ENCODE measurements around the gene STT3B.

- TF ChIP-seq KLF8 (tag by site-specific recombination; IDR thresholded peaks at IDR 0.05): no peak
- no peak for TF ChIP-seq CTCF (tag by site-specific recombination; IDR thresholded peaks at IDR 0.05)
- TF ChIP-seq ZNF148 (tag by site-specific recombination; IDR thresholded peaks at IDR 0.05; ENCODE audit: borderline replicate concordance): no peak
- no peak for TF ChIP-seq TSHZ1 (tag by site-specific recombination; IDR thresholded peaks at IDR 0.05; ENCODE audit: borderline replicate concordance)
- no peak for TF ChIP-seq INSM2 (tag by site-specific recombination; IDR thresholded peaks at IDR 0.05)
- no peak for TF ChIP-seq REST (tag by site-specific recombination; IDR thresholded peaks at IDR 0.05)
- no peak for TF ChIP-seq ZNF140 (tag by site-specific recombination; IDR thresholded peaks at IDR 0.05)
- TF ChIP-seq ZIC2 (tag by site-specific recombination; IDR thresholded peaks at IDR 0.05): no peak
- TF ChIP-seq ZBTB21 (tag by site-specific recombination; IDR thresholded peaks at IDR 0.05): no peak
- TF ChIP-seq ZNF18 (tag by site-specific recombination; IDR thresholded peaks at IDR 0.05): no peak
- TF ChIP-seq ZNF16 (tag by site-specific recombination; IDR thresholded peaks at IDR 0.05; ENCODE audit: low read depth): no peak
- no peak for TF ChIP-seq ZNF311 (tag by site-specific recombination; IDR thresholded peaks at IDR 0.05; ENCODE audit: borderline replicate concordance)
- TF ChIP-seq PBX3 (CRISPR knock-in tag; IDR thresholded peaks at IDR 0.05): no peak
- TF ChIP-seq ZNF623 (tag by site-specific recombination; IDR thresholded peaks at IDR 0.05): no peak
Observed at GRCh38 chr3:31606453-31606852, 73.7 kb downstream of the STT3B start.

Data from HEK293 (cell line).